ENCODE measurements around the gene MTG2.

- TF ChIP-seq EP300 (IDR thresholded peaks at IDR 0.05) = no peak
- TF ChIP-seq, protein P1, sequence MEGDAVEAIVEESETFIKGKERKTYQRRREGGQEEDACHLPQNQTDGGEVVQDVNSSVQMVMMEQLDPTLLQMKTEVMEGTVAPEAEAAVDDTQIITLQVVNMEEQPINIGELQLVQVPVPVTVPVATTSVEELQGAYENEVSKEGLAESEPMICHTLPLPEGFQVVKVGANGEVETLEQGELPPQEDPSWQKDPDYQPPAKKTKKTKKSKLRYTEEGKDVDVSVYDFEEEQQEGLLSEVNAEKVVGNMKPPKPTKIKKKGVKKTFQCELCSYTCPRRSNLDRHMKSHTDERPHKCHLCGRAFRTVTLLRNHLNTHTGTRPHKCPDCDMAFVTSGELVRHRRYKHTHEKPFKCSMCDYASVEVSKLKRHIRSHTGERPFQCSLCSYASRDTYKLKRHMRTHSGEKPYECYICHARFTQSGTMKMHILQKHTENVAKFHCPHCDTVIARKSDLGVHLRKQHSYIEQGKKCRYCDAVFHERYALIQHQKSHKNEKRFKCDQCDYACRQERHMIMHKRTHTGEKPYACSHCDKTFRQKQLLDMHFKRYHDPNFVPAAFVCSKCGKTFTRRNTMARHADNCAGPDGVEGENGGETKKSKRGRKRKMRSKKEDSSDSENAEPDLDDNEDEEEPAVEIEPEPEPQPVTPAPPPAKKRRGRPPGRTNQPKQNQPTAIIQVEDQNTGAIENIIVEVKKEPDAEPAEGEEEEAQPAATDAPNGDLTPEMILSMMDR (IDR thresholded peaks at IDR 0.05) = no peak
Measured at GRCh38 chr20:62201173-62202082, 18.6 kb downstream of the MTG2 start.

Measured in ovary (tissue), 3 donors.